Hippocampal formation (tissue), 2 donors: ENCODE measurements around the gene SCGB1A1.
"Not testable (repeated sequence)": the region's sequence is repeated elsewhere in the genome, so short reads cannot be mapped to it uniquely, and the experiment has no call there.

Experiments used
- DNase-seq, 2 donors: peaks; one replicate each; lab custom pipeline; 2025; lab: John Stamatoyannopoulos, UW

Gene SCGB1A1

GRCh38 chr11:62449912-62450311 lies 31.1 kb downstream of the SCGB1A1 start:
- DNase-seq = not testable (repeated sequence)

- no peak for DNase-seq
Measured at GRCh38 chr11:62450543-62451240, 31.9 kb downstream of the SCGB1A1 start.

- DNase-seq = no peak
Measured at GRCh38 chr11:62451241-62451621, 32.4 kb downstream of the SCGB1A1 start.

GRCh38 chr11:62452261-62452660 lies 33.4 kb downstream of the SCGB1A1 start:
- DNase-seq = no peak

GRCh38 chr11:62452839-62453468 lies 34.1 kb downstream of the SCGB1A1 start:
- DNase-seq = no peak

GRCh38 chr11:62456630-62457029 lies 37.8 kb downstream of the SCGB1A1 start:
- DNase-seq = no peak

- DNase-seq = no peak
Measured at GRCh38 chr11:62457478-62457877, 38.6 kb downstream of the SCGB1A1 start.

GRCh38 chr11:62458212-62459002 lies 39.6 kb downstream of the SCGB1A1 start:
- DNase-seq = no peak

GRCh38 chr11:62459080-62459479 lies 40.2 kb downstream of the SCGB1A1 start:
- DNase-seq = no peak

GRCh38 chr11:62461740-62462507 lies 43.1 kb downstream of the SCGB1A1 start:
- no peak for DNase-seq

GRCh38 chr11:62462508-62462892 lies 43.7 kb downstream of the SCGB1A1 start:
- no peak for DNase-seq

- no peak for DNase-seq
Measured at GRCh38 chr11:62463121-62463542, 44.3 kb downstream of the SCGB1A1 start.

- DNase-seq = no peak
Measured at GRCh38 chr11:62464655-62465054, 45.8 kb downstream of the SCGB1A1 start.

- no peak for DNase-seq
Measured at GRCh38 chr11:62466444-62466843, 47.6 kb downstream of the SCGB1A1 start.

GRCh38 chr11:62468577-62468976 lies 49.7 kb downstream of the SCGB1A1 start:
- DNase-seq = no peak

- DNase-seq = no peak
Measured at GRCh38 chr11:62471603-62472002, 52.8 kb downstream of the SCGB1A1 start.

GRCh38 chr11:62472063-62472884 lies 53.4 kb downstream of the SCGB1A1 start:
- DNase-seq = no peak
